Measurements from ENCODE around the gene ALG14. TPM values are rescaled to one million over a fixed set of nuclear protein-coding genes. Genes with fewer than 3 reads are reported as not detected.

The ALG14 gene
- total and polyA plus RNA-seq, 2 of the 4 experiments (the other 2 are of a cell fraction) = 1.7 to 2.0 TPM

- POLR2A ChIA-PET (ENCODE audit: unreplicated experiment) = no interaction called here
- no peak overlapping the region for H3K18ac ChIP-seq (ENCODE audit: low read depth, low read length)
- H3K27ac ChIP-seq (ENCODE audit: insufficient read depth, low read length) = no peak overlapping the region
- intact Hi-C loops (cut with micrococcal nuclease) (no loop called here), dilution Hi-C loops (cut with HindIII; ENCODE audit: low sequenced_read_pairs, unreplicated experiment) (no loop called here), in situ Hi-C loops (cut with MboI; ENCODE audit: low sequenced_read_pairs) (no loop called here)
- peaks cover 2% of the 10 kb centered on the region; the same call in 1 of the 2 replicates for H3K4me1 ChIP-seq (ENCODE audit: control insufficient read depth, insufficient read depth, low read length)
- H3K79me1 ChIP-seq (ENCODE audit: low read depth in 1 of 2, low read length in 2 of 2) = peaks cover 10 to 21% of the 10 kb centered on the region in 2 experiments
- H3K56ac ChIP-seq (ENCODE audit: extremely low read depth, insufficient read depth, low read length) = no peak overlapping the region
- H2BK15ac ChIP-seq (ENCODE audit: low read depth, low read length) = no peak overlapping the region
- no peak overlapping the region for H2AK5ac ChIP-seq (ENCODE audit: low read depth, low read length)
- CTCF ChIA-PET = no interaction called here
- H3K4me2 ChIP-seq (ENCODE audit: low read depth, low read length) = no peak overlapping the region
- no peaks in the 10 kb centered on the region for H4K20me1 ChIP-seq (ENCODE audit: insufficient read depth, low read length)
- H2AK9ac ChIP-seq (replicated peaks; ENCODE audit: low read depth, low read length, poor library complexity) = no peak overlapping the region
- no peak overlapping the region for H3K14ac ChIP-seq (replicated peaks; ENCODE audit: low read depth, low read length)
- no peaks in the 10 kb centered on the region for H3K27me3 ChIP-seq (ENCODE audit: control insufficient read depth, insufficient read depth, low read length)
- H2AFZ ChIP-seq (replicated peaks; ENCODE audit: low read length, poor library complexity) = no peak overlapping the region
- WGBS, 2 experiments (ENCODE audit: extremely low coverage in 2 of 2, insufficient read length in 1 of 2) = no CpG with 5 or more reads among the region's 5 CpGs
- H2BK5ac ChIP-seq (ENCODE audit: low read depth, low read length, poor library complexity, severe bottlenecking) = no peak overlapping the region
- H3K9me3 ChIP-seq (ENCODE audit: control insufficient read depth, insufficient read depth, low read length) = no peaks in the 10 kb centered on the region
- BruUV-seq (replicated peaks) = no TSS peak
- no peak overlapping the region for H2BK20ac ChIP-seq (ENCODE audit: low read depth, low read length)
- no peak overlapping the region for H3K4ac ChIP-seq (ENCODE audit: low read depth, low read length)
- ATAC-seq (ENCODE audit: low read depth) = no peak
- peaks cover 5% of the 10 kb centered on the region for H3K9me1 ChIP-seq (ENCODE audit: insufficient read depth, low read length)
- H3K36me3 ChIP-seq (ENCODE audit: control insufficient read depth, insufficient read depth, low read length) = no peaks in the 10 kb centered on the region
- H2BK120ac ChIP-seq (ENCODE audit: low read depth, low read length) = no peak overlapping the region
- H4K91ac ChIP-seq (ENCODE audit: insufficient read depth, low read depth, low read length) = no peak overlapping the region
- no peak overlapping the region for H4K8ac ChIP-seq (ENCODE audit: low read depth in 2 of 2, low read length in 2 of 2)
- no peak for DNase-seq
- H3K9ac ChIP-seq (ENCODE audit: low read depth, low read length) = no peak overlapping the region
- no peak overlapping the region for H4K5ac ChIP-seq (ENCODE audit: low read depth, low read length)
- TF ChIP-seq CHD1 (IDR thresholded peaks at IDR 0.05; ENCODE audit: low read depth, low read length) (no peak), FOS (IDR thresholded peaks at IDR 0.05; ENCODE audit: low read depth, low read length) (no peak), POLR2A (IDR thresholded peaks at IDR 0.05; ENCODE audit: low read depth, low read length) (no peak), SMC3 (IDR thresholded peaks at IDR 0.05; ENCODE audit: low read depth, low read length) (no peak), CEBPB (IDR thresholded peaks at IDR 0.05; ENCODE audit: low read depth, low read length) (no peak), NFE2L2 (IDR thresholded peaks at IDR 0.05; ENCODE audit: low read depth, low read length) (no peak), ELK1 (IDR thresholded peaks at IDR 0.05; ENCODE audit: borderline replicate concordance, low read depth, low read length) (no peak), RAD21 (IDR thresholded peaks at IDR 0.05; ENCODE audit: low read length) (no peak), MAFK (IDR thresholded peaks at IDR 0.05; ENCODE audit: low read depth, low read length) (no peak), RCOR1 (IDR thresholded peaks at IDR 0.05; ENCODE audit: insufficient replicate concordance, low read length) (no peak), MAZ (IDR thresholded peaks at IDR 0.05; ENCODE audit: borderline replicate concordance, low read depth, low read length) (no peak), RFX5 (IDR thresholded peaks at IDR 0.05; ENCODE audit: low read depth, low read length) (no peak), BHLHE40 (IDR thresholded peaks at IDR 0.05; ENCODE audit: low read depth, low read length) (no peak), CTCF (conservative IDR thresholded peaks at IDR 0.05; ENCODE audit: low read depth, low read length) (no peak), MXI1 (IDR thresholded peaks at IDR 0.05; ENCODE audit: borderline replicate concordance, low read depth, low read length) (no peak), USF2 (IDR thresholded peaks at IDR 0.05; ENCODE audit: low read depth, low read length) (no peak)
- no peak overlapping the region for H3K23ac ChIP-seq (ENCODE audit: low read depth, low read length)
- H3K4me3 ChIP-seq (ENCODE audit: insufficient read depth, low read depth, low read length) = no peak overlapping the region
These were observed 3.0 kb downstream of the ALG14 start for GRCh38 chr1:95069710-95070093.
